Natural killer cell treated with Interleukin-12 subunit alpha and Interleukin-12 subunit beta and Interleukin-15 and Interleukin-18, amount 100 ng/mL, for 72 hours (primary cell): Measurements from ENCODE around the gene CLTC. TPM values are rescaled to one million over a fixed set of nuclear protein-coding genes. Genes with fewer than 3 reads are reported as not detected.
A peak's percentile ranks its signal among the peaks of the same experiment; 100 is the strongest.

Experiments used
- ATAC-seq, 2 donors: fragments of 150-1000 bp; cut with Tn5 transposase in 1 of 2; sonication (Bioruptor Pico), chemical (Tn5 transposase) in 1 of 2; 2 replicates each; pipeline ENCODE4 v1.10.0; 2021
- DNase-seq: peaks from one replicate; pipeline ENCODE4 v3.0.0; 2022; ENCODE audit warnings: low spot score
- H3K27ac Mint-ChIP-seq, 2 donors: 1 replicate in 1 of 2; 2 replicates in 1 of 2; pipeline ENCODE4 v1.8.0; 2022; ENCODE audit warnings: mixed read lengths in 2 of 2, mild to moderate bottlenecking in 1 of 2, moderate library complexity in 1 of 2
- H3K27me3 Mint-ChIP-seq, 2 donors: 1 replicate in 1 of 2; 2 replicates in 1 of 2; pipeline ENCODE4 v1.8.0; 2022; ENCODE audit warnings: mixed read lengths in 2 of 2
- H3K36me3 Mint-ChIP-seq: one replicate; pipeline ENCODE4 v1.8.0; 2022; ENCODE audit warnings: mixed read lengths
- H3K4me1 Mint-ChIP-seq, 2 donors: 1 replicate in 1 of 2; 2 replicates in 1 of 2; pipeline ENCODE4 v1.8.0; 2022; ENCODE audit warnings: low read depth in 2 of 2, mixed read lengths in 2 of 2, mild to moderate bottlenecking in 1 of 2
- H3K4me3 Mint-ChIP-seq: one replicate; pipeline ENCODE4 v1.8.0; 2022; ENCODE audit warnings: mixed read lengths
- H3K9me3 Mint-ChIP-seq: 2 replicates; pipeline ENCODE4 v1.8.0; 2022; ENCODE audit warnings: mixed read lengths
- total RNA-seq, 2 donors: library from RNA; stranded (reverse); gene quantifications; one replicate each; pipeline ENCODE4 v1.2.3, GENCODE V29; 2022

The CLTC gene
- total RNA-seq, 2 donors from 2014 or later, result 175 to 211 TPM

GRCh38 chr17:59621771-59622170 is 2.1 kb downstream of the CLTC start:
- Mint-ChIP-seq H3K27ac (peak overlapping the region; percentile 100), H3K36me3 (peaks cover 10% of the 10 kb centered on the region), H3K27me3 (no peaks in the 10 kb centered on the region)

GRCh38 chr17:59623151-59623550 is 3.5 kb downstream of the CLTC start:
- Mint-ChIP-seq H3K4me1 (peaks cover 41 to 59% of the 10 kb centered on the region in 2 donors), H3K27ac (peak overlapping the region; percentile 17 to 30), H3K36me3 (peaks cover 10% of the 10 kb centered on the region), H3K27me3 (no peaks in the 10 kb centered on the region), H3K4me3 (peak overlapping the region; percentile 99), H3K9me3 (no peaks in the 10 kb centered on the region)
- DNase-seq (no peak), ATAC-seq (no peak)

More at GRCh38 chr17:59621771-59622170, 2.1 kb downstream of the CLTC start:
- DNase-seq (no peak), ATAC-seq (no peak)
- Mint-ChIP-seq H3K4me3 (peak overlapping the region; percentile 99), H3K4me1 (peaks cover 36 to 58% of the 10 kb centered on the region in 2 donors), H3K9me3 (no peaks in the 10 kb centered on the region)

GRCh38 chr17:59626756-59627155 is 7.1 kb downstream of the CLTC start:
- ATAC-seq, result no peak
- H3K36me3 Mint-ChIP-seq, result peaks cover 4% of the 10 kb centered on the region
- no peaks in the 10 kb centered on the region for H3K9me3 Mint-ChIP-seq
- H3K27me3 Mint-ChIP-seq, result no peaks in the 10 kb centered on the region
- no peak overlapping the region for H3K27ac Mint-ChIP-seq
- H3K4me3 Mint-ChIP-seq, result no peak overlapping the region
- DNase-seq, result no peak
- H3K4me1 Mint-ChIP-seq, result peaks cover 42 to 54% of the 10 kb centered on the region in 2 donors

GRCh38 chr17:59627274-59627673 is 7.6 kb downstream of the CLTC start:
- Mint-ChIP-seq H3K27ac (peak overlapping the region in 1 of 2 donors; percentile 12), H3K4me3 (no peak overlapping the region), H3K9me3 (no peaks in the 10 kb centered on the region), H3K36me3 (peaks cover 4% of the 10 kb centered on the region), H3K4me1 (peaks cover 41 to 53% of the 10 kb centered on the region in 2 donors), H3K27me3 (no peaks in the 10 kb centered on the region)
- ATAC-seq (no peak), DNase-seq (no peak)

- H3K27me3 Mint-ChIP-seq, result no peaks in the 10 kb centered on the region
- peak overlapping the region in 1 of 2 donors; percentile 12 for H3K27ac Mint-ChIP-seq
- ATAC-seq (peak in 1 of 2 donors; percentile 36), DNase-seq (no peak)
- H3K4me3 Mint-ChIP-seq, result no peak overlapping the region
- H3K4me1 Mint-ChIP-seq, result peaks cover 37 to 48% of the 10 kb centered on the region in 2 donors
- H3K9me3 Mint-ChIP-seq, result no peaks in the 10 kb centered on the region
- peaks cover 4% of the 10 kb centered on the region for H3K36me3 Mint-ChIP-seq
Observed at GRCh38 chr17:59627770-59628171, 8.1 kb downstream of the CLTC start.

- Mint-ChIP-seq H3K4me1 (peaks cover 32 to 44% of the 10 kb centered on the region in 2 donors), H3K4me3 (no peak overlapping the region), H3K27ac (no peak overlapping the region), H3K36me3 (no peaks in the 10 kb centered on the region), H3K9me3 (no peaks in the 10 kb centered on the region), H3K27me3 (no peaks in the 10 kb centered on the region)
- ATAC-seq, result no peak
- no peak for DNase-seq
Observed at GRCh38 chr17:59629174-59629573, 9.5 kb downstream of the CLTC start.

- no peak for ATAC-seq
- Mint-ChIP-seq H3K27ac (peak overlapping the region in 1 of 2 donors; percentile 59), H3K36me3 (no peaks in the 10 kb centered on the region)
Observed at GRCh38 chr17:59631276-59631675, 11.6 kb downstream of the CLTC start.

GRCh38 chr17:59632398-59632797 is 12.7 kb downstream of the CLTC start:
- Mint-ChIP-seq H3K27me3 (no peaks in the 10 kb centered on the region), H3K9me3 (no peaks in the 10 kb centered on the region), H3K36me3 (no peaks in the 10 kb centered on the region), H3K4me1 (peaks cover 35 to 41% of the 10 kb centered on the region in 2 donors), H3K27ac (peak overlapping the region in 1 of 2 donors; percentile 23), H3K4me3 (no peak overlapping the region)
- DNase-seq, result no peak
- ATAC-seq, result no peak

More at GRCh38 chr17:59631276-59631675, 11.6 kb downstream of the CLTC start:
- Mint-ChIP-seq H3K4me1 (peaks cover 35 to 45% of the 10 kb centered on the region in 2 donors), H3K27me3 (no peaks in the 10 kb centered on the region), H3K4me3 (no peak overlapping the region), H3K9me3 (no peaks in the 10 kb centered on the region)
- DNase-seq, result no peak

GRCh38 chr17:59633658-59634359 is 14.1 kb downstream of the CLTC start:
- H3K27ac Mint-ChIP-seq, result peak overlapping the region; percentile 23 to 35
- no peak overlapping the region for H3K4me3 Mint-ChIP-seq
- DNase-seq (no peak), ATAC-seq (no peak)
- peaks cover 30 to 32% of the 10 kb centered on the region in 2 donors for H3K4me1 Mint-ChIP-seq
- H3K36me3 Mint-ChIP-seq, result no peaks in the 10 kb centered on the region
- no peaks in the 10 kb centered on the region for H3K27me3 Mint-ChIP-seq
- H3K9me3 Mint-ChIP-seq, result no peaks in the 10 kb centered on the region

GRCh38 chr17:59634632-59635541 is 15.2 kb downstream of the CLTC start:
- DNase-seq (no peak), ATAC-seq (peak in 1 of 2 donors; percentile 41)
- Mint-ChIP-seq H3K27me3 (no peaks in the 10 kb centered on the region), H3K27ac (peak overlapping the region; percentile 13 to 35), H3K4me3 (peak overlapping the region; percentile 11), H3K4me1 (peaks cover 29 to 34% of the 10 kb centered on the region in 2 donors), H3K9me3 (no peaks in the 10 kb centered on the region), H3K36me3 (no peaks in the 10 kb centered on the region)

GRCh38 chr17:59637611-59638310 is 18.1 kb downstream of the CLTC start:
- Mint-ChIP-seq H3K4me1 (peaks cover 32 to 43% of the 10 kb centered on the region in 2 donors), H3K4me3 (no peak overlapping the region), H3K27ac (no peak overlapping the region), H3K27me3 (no peaks in the 10 kb centered on the region), H3K9me3 (no peaks in the 10 kb centered on the region), H3K36me3 (no peaks in the 10 kb centered on the region)
- ATAC-seq, result no peak
- DNase-seq, result no peak

GRCh38 chr17:59638553-59638952 is 18.9 kb downstream of the CLTC start:
- Mint-ChIP-seq H3K27ac (no peak overlapping the region), H3K36me3 (no peaks in the 10 kb centered on the region), H3K27me3 (no peaks in the 10 kb centered on the region), H3K4me1 (peaks cover 35 to 48% of the 10 kb centered on the region in 2 donors), H3K4me3 (no peak overlapping the region), H3K9me3 (no peaks in the 10 kb centered on the region)
- DNase-seq (no peak), ATAC-seq (no peak)

GRCh38 chr17:59641799-59642484 is 22.2 kb downstream of the CLTC start:
- no peaks in the 10 kb centered on the region for H3K9me3 Mint-ChIP-seq
- H3K27me3 Mint-ChIP-seq, result no peaks in the 10 kb centered on the region
- peak overlapping the region; percentile 68 for H3K4me3 Mint-ChIP-seq
- H3K4me1 Mint-ChIP-seq, result peaks cover 32 to 42% of the 10 kb centered on the region in 2 donors
- DNase-seq, result no peak
- ATAC-seq, result peak; percentile 77 to 93
- peaks cover 5% of the 10 kb centered on the region for H3K36me3 Mint-ChIP-seq
- peak overlapping the region; percentile 32 to 69 for H3K27ac Mint-ChIP-seq
